Kidney (tissue), 14 donors: Measurements from ENCODE around the gene TP53AIP1. TPM values are rescaled to one million over a fixed set of nuclear protein-coding genes. Genes with fewer than 3 reads are reported as not detected.

Source experiments
- DNase-seq, 5 donors: peaks; one replicate each; pipeline ENCODE4 v3.0.0-alpha.2; 2013 to 2020
- FAIRE-seq: peaks from 2 replicates; lab custom pipeline; 2012; peaks lifted over from hg19 to GRCh38; lab: Jason Lieb, UNC
- H3K27ac ChIP-seq, 2 donors: one replicate each; pipeline ENCODE4 v1.7.0; 2013; ENCODE audit warnings: low read depth in 2 of 2, low read length in 2 of 2, inconsistent platforms in 1 of 2
- H3K27me3 ChIP-seq: one replicate; pipeline ENCODE4 v1.7.1; 2013; ENCODE audit warnings: low read length, inconsistent platforms; ENCODE audit not compliant: control insufficient read depth, insufficient read depth
- H3K36me3 ChIP-seq, 3 donors: one replicate each; pipeline versions ENCODE4 v1.7.0 to v1.7.1; 2013; ENCODE audit warnings: low read length in 3 of 3, control low read depth in 1 of 3, inconsistent platforms in 1 of 3; ENCODE audit not compliant: insufficient read depth in 3 of 3, control insufficient read depth in 2 of 3
- H3K4me1 ChIP-seq, 3 donors: one replicate each; pipeline versions ENCODE4 v1.7.0 to v1.7.1; 2013; ENCODE audit warnings: low read length in 3 of 3, inconsistent platforms in 1 of 3, low read depth in 1 of 3; ENCODE audit not compliant: control insufficient read depth in 2 of 3, insufficient read depth in 2 of 3
- H3K4me3 ChIP-seq, 3 donors: one replicate each; pipeline versions ENCODE4 v1.7.0 to v1.8.1; 2013; ENCODE audit warnings: low read length in 3 of 3, control low read depth in 1 of 3, inconsistent platforms in 1 of 3
- H3K9ac ChIP-seq, 3 donors: one replicate each; pipeline versions ENCODE4 v1.7.0 to v1.7.1; 2013; ENCODE audit warnings: low read length in 3 of 3, control low read depth in 1 of 3, inconsistent platforms in 1 of 3
- H3K9me3 ChIP-seq, 3 donors: one replicate each; pipeline versions ENCODE4 v1.7.0 to v1.7.1; 2013; ENCODE audit warnings: low read length in 3 of 3, control low read depth in 1 of 3, inconsistent platforms in 1 of 3; ENCODE audit not compliant: control insufficient read depth in 2 of 3, insufficient read depth in 1 of 3
- intact Hi-C: fragments of 100-400 bp; cut with DNase I; formaldehyde crosslinking; loops from one replicate; pipeline ENCODE4 v1.11.1; 2022
- polyA plus RNA-seq: library from polyadenylated mRNA; stranded (reverse); fragments of 350-450 nt; fragmentation: Illumina TruSeq; extraction: RNeasy Lipid Tissue Mini Kit (QIAGEN cat#74804); gene quantifications from one replicate; pipeline ENCODE4 v1.2.3, GENCODE V29; 2014; ENCODE audit warnings: low read depth, low replicate concordance; ENCODE audit not compliant: insufficient read depth
- total RNA-seq: library from RNA; stranded (reverse); fragmentation: NEBNext Ultra II Directional; extraction: Animal tissue kit (Norgen Biotek cat#: 25700); gene quantifications from one replicate; pipeline ENCODE4 v1.2.1, GENCODE V29; 2021
- TF ChIP-seq, protein P1 (sequence below): IDR thresholded peaks from 3 replicates; pipeline ENCODE4 v1.5.1; 2012; ENCODE audit warnings: mild to moderate bottlenecking, moderate library complexity, borderline replicate concordance; ENCODE audit not compliant: insufficient read depth; ENCODE audit errors: extremely low read depth
- donor health status: control.
- donor health status: control.
- donor health status: control.
- donor health status: control.
- donor health status: control.
- donor health status: DM: yes; HTN: yes; CAD: no.
- donor health status: Normal renal cell carcinoma (clear cell type).

The TP53AIP1 gene
- total and polyA plus RNA-seq, 2 donors from 2014 or later: 0.82 to 5.3 TPM

DNA sequence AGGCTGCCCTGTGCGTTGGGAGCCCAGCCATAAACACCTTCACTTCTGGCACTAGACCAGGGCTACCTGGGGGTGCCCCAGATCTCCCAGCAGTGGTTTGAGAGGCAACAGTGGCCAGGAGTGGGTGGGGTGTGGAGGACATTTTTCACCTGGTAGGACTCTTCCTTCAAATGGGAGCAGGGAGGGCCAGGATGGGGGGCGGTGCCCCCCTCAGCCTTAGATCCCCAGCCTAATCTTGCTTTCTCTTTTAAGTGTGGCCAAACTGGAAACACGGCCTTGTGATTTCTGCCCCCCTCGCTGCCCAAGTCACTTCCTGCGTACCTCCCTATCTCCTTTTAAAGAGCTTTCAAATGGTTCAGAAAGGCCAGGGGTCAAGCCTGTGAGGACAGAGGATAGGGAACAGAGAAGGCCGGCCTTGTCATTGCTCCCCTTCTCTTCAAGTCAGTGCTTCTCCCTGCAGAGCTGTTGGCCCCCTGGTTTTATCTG lies 50.7 kb downstream of the TP53AIP1 start:
- H3K4me3 ChIP-seq: no peak overlapping the region
- H3K9me3 ChIP-seq: no peaks in the 10 kb centered on the region
- intact Hi-C loops: no loop called here
- peak overlapping the region in 1 of 2 donors; percentile 15 for H3K27ac ChIP-seq
- peaks cover 0 to 11% (median 6%) of the 10 kb centered on the region in 3 donors for H3K4me1 ChIP-seq
- no peaks in the 10 kb centered on the region for H3K36me3 ChIP-seq
- H3K9ac ChIP-seq: peak overlapping the region in 1 of 3 donors; percentile 35
- DNase-seq: peak in 1 of 5 donors; percentile 64
- no peaks in the 10 kb centered on the region for H3K27me3 ChIP-seq
- FAIRE-seq: no peak
- TF ChIP-seq, protein P1, sequence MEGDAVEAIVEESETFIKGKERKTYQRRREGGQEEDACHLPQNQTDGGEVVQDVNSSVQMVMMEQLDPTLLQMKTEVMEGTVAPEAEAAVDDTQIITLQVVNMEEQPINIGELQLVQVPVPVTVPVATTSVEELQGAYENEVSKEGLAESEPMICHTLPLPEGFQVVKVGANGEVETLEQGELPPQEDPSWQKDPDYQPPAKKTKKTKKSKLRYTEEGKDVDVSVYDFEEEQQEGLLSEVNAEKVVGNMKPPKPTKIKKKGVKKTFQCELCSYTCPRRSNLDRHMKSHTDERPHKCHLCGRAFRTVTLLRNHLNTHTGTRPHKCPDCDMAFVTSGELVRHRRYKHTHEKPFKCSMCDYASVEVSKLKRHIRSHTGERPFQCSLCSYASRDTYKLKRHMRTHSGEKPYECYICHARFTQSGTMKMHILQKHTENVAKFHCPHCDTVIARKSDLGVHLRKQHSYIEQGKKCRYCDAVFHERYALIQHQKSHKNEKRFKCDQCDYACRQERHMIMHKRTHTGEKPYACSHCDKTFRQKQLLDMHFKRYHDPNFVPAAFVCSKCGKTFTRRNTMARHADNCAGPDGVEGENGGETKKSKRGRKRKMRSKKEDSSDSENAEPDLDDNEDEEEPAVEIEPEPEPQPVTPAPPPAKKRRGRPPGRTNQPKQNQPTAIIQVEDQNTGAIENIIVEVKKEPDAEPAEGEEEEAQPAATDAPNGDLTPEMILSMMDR: no peak

DNA sequence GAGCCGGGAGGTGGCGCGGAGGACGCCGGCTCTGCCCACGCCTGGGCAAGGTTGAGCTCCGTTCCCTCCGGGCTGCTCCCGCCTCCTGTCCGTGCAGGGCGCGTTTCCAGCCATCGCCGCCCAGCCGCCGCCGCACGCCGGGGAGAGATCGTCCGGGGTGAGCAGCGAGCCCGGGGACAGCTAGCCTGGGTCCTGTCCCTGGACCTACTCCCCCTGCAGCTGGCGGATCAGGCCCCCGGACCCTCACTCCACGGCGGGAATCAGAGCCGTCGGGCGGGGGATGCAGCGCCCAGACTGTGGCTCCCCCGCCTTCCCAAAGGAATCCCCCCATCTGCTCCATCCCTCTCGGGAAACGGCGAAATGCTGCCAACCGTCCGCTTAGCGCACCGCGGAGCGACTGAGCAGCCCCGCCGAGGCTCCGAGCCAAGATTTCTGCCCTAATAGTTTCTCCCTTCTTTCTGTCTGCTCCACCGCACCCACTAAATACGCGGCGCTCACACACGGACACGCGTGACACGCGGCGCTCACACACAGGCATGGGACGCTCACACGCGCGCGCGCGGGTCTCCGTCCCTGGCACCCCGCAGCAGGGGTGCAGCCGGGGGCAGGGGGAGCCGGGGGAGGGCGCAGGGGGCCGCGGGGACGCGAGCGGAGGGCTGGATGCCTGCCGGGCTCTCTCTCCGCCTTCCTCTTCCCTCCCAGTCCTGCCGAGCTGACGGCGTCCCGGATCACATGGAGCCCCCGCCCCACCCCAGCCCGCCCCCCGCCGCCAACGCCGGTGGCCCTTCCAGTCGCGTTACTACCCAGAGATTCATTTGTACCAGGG lies 51.9 kb downstream of the TP53AIP1 start, which contains the start of gene KCNJ5:
Gene KCNJ5, plus strand, starts transcription at position 814 of the 826 bp plus-strand sequence. CDS start 19,918 bp downstream, outside the sequence.
- TF ChIP-seq, protein P1: no peak
- peaks cover 0 to 11% (median 6%) of the 10 kb centered on the region in 3 donors for H3K4me1 ChIP-seq
- H3K9ac ChIP-seq: peak within 1 kb of the TSS in 1 of 3 donors; percentile 35
- intact Hi-C loops: no loop called here
- H3K27me3 ChIP-seq: no peaks in the 10 kb centered on the region
- peak within 1 kb of the TSS; percentile 10 to 18 for H3K27ac ChIP-seq
- H3K9me3 ChIP-seq: no peaks in the 10 kb centered on the region
- FAIRE-seq (no peak), DNase-seq (peak; percentile 67 to 83 (median 76))
- H3K4me3 ChIP-seq: peak within 1 kb of the TSS in 2 of 3 donors; percentile 43 to 57
- H3K36me3 ChIP-seq: no peaks in the 10 kb centered on the region

DNA sequence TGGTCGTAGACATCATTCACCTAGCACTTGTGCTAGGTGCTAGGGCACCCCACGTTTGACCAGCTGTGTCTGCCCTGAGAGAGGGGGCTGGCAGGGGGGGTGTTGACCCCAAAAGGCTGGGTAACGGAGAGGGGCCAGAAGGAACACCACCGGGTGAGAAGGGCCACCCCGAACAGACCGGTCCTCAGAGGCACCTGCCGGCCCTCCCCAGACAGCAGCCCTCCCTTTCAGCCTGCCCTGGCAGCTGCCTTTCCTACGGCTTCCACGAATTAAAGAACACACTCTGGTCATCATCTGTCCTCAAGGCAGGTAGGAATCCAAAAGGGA lies 52.5 kb downstream of the TP53AIP1 start:
- peak overlapping the region in 1 of 3 donors; percentile 57 for H3K4me3 ChIP-seq
- H3K36me3 ChIP-seq: no peaks in the 10 kb centered on the region
- no peak overlapping the region for H3K27ac ChIP-seq
- no peak for FAIRE-seq
- H3K9me3 ChIP-seq: no peaks in the 10 kb centered on the region
- no peaks in the 10 kb centered on the region for H3K27me3 ChIP-seq
- H3K9ac ChIP-seq: no peak overlapping the region
- TF ChIP-seq, protein P1: no peak
- intact Hi-C loops: no loop called here
- DNase-seq: no peak
- peaks cover 0 to 11% (median 6%) of the 10 kb centered on the region in 3 donors for H3K4me1 ChIP-seq
